Pancreas (tissue), 10 donors: ENCODE results near the gene FBXO38. TPM values are rescaled to one million over a fixed set of nuclear protein-coding genes. Genes with fewer than 3 reads are reported as not detected.

Source experiments
- ATAC-seq, 4 donors: fragments of 200-7000 bp; cut with Tn5 transposase; one replicate each; pipeline versions ENCODE4 v1.8.0 to v1.9.1; 2020; ENCODE audit warnings: mild to moderate bottlenecking in 4 of 4, moderate library complexity in 4 of 4
- DNase-seq, 6 donors: peaks; one replicate each; pipeline ENCODE4 v3.0.0-alpha.2; 2020
- FAIRE-seq: peaks from 2 replicates; lab custom pipeline; 2012; peaks lifted over from hg19 to GRCh38; lab: Jason Lieb, UNC
- H3K27ac ChIP-seq, 4 donors: fragments of 200-600 bp; sonication (generic); 1 replicate in 3 of 4; 2 replicates in 1 of 4; pipeline versions ENCODE4 v1.5.0 to v1.8.0; 2020
- H3K27me3 ChIP-seq, 4 donors: fragments of 200-600 bp; one replicate each; pipeline ENCODE4 v1.8.0; 2021
- H3K36me3 ChIP-seq, 3 donors: fragments of 200-600 bp; sonication (generic) in 1 of 3; one replicate each; pipeline versions ENCODE4 v1.5.0 to v1.8.0; 2020 to 2021
- H3K4me1 ChIP-seq, 3 donors: fragments of 200-600 bp; one replicate each; pipeline ENCODE4 v1.8.0; 2021
- H3K4me3 ChIP-seq, 4 donors: fragments of 200-600 bp; sonication (generic) in 2 of 4; one replicate each; pipeline versions ENCODE4 v1.5.0 to v1.8.0; 2020 to 2021
- H3K9me3 ChIP-seq, 4 donors: fragments of 200-600 bp; one replicate each; pipeline ENCODE4 v1.8.0; 2021
- CTCF ChIP-seq, 4 donors: fragments of 200-600 bp; sonication (generic) in 3 of 4; IDR thresholded peaks; one replicate each; pipeline versions ENCODE4 v1.5.0 to v1.8.0; 2021; ENCODE audit warnings: antibody characterized with exemption in 4 of 4
- WGBS, 2 donors: extraction: QIAGEN DNeasy Blood & Tissue Kit; methylation state at CpG; one replicate each; pipeline ENCODE4 v1.1.7; 2013; 5-methylcytosine and 5-hydroxymethylcytosine counted together
- intact Hi-C, 3 donors: fragments of 100-400 bp; cut with DNase I; formaldehyde crosslinking; loops; one replicate each; pipeline versions ENCODE4 v1.11.1 to v1.14.2; 2022
- polyA plus RNA-seq, 2 donors: library from polyadenylated mRNA; stranded (reverse); fragments of 200-250 nt; gene quantifications; one replicate each; pipeline ENCODE4 v1.2.3, GENCODE V29; 2013
- total RNA-seq, 6 donors: library from RNA; stranded (reverse); fragmentation: NEBNext Ultra II Directional in 4 of 6; extraction: Animal tissue kit (Norgen Biotek cat#: 25700) in 4 of 6; gene quantifications; one replicate each; pipeline versions ENCODE4 v1.2.1 to v1.2.4, GENCODE V29; 2021 to 2023
- donor health status: healthy with polysubstance abuse.
- donor health status: DM: no; HTN: no; CAD: no; lungs with moderate emphysema.
- donor health status: DM: no; HTN: no; CAD: no.
- donor health status: control.
- donor health status: control.
- donor health status: Bipolar disorder and iron deficiency.
- donor health status: DM: yes; HTN: yes; CAD: no.
- donor health status: DM: no; HTN: no; CAD: no.
- donor health status: DM: no; HTN: no; CAD: no.
- donor health status: DM: yes; HTN: yes; CAD: no.

The FBXO38 gene
- total and polyA plus RNA-seq, 8 donors, result 7.0 to 24.3 (median 15.7) TPM

DNA sequence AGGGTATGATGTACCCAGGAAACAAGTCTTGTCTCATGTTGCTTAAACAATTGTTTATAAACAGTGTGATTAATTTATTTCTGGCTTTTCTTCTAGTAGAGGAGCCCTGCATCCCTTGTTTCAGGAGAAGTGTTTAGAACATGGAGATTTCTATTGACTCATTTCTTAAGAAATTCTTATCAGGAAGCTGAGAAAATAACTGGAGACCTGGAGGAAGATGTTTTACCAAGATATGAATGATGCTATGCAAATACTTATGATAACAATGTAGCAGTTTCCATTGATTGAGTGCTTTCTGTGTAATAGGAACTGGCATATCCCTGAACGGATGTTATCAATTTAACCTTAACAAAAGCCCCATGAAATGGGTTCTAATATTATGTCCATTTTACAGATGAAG is 108.6 kb downstream of the FBXO38 start:
- H3K4me3 ChIP-seq, result no peak overlapping the region
- TF ChIP-seq CTCF (IDR thresholded peaks at IDR 0.05), result no peak
- no peak for FAIRE-seq

More for the DNA sequence above, 108.6 kb downstream of the FBXO38 start:
- Histone ChIP-seq H3K27ac (no peak overlapping the region), H3K27me3 (no peaks in the 10 kb centered on the region), H3K9me3 (no peaks in the 10 kb centered on the region), H3K4me1 (no peaks in the 10 kb centered on the region), H3K36me3 (no peaks in the 10 kb centered on the region)
- DNase-seq (no peak), ATAC-seq (no peak)
- intact Hi-C loops, result no loop called here
- WGBS, 2 donors, result 61 to 70% methylated on average over 1 of the region's 1 CpG

Other genes starting within 250 kb of the FBXO38 start
- not detected for gene SPINK14, start 215.4 kb upstream of the FBXO38 start, total RNA-seq
- not detected for gene SPINK14, start 215.4 kb upstream of the FBXO38 start, polyA plus RNA-seq
- not detected for gene SPINK6, start 180.9 kb upstream of the FBXO38 start, total RNA-seq
- gene SPINK6, start 180.9 kb upstream of the FBXO38 start, polyA plus RNA-seq, result not detected
- not detected for gene MARCOL, start 145.4 kb upstream of the FBXO38 start, total RNA-seq
- not detected for gene MARCOL, start 145.4 kb upstream of the FBXO38 start, polyA plus RNA-seq
- not detected for gene SPINK13, start 115.2 kb upstream of the FBXO38 start, total RNA-seq
- gene SPINK13, start 115.2 kb upstream of the FBXO38 start, polyA plus RNA-seq, result not detected
- gene SPINK7, start 71.5 kb upstream of the FBXO38 start, total RNA-seq, result not detected
- not detected for gene SPINK7, start 71.5 kb upstream of the FBXO38 start, polyA plus RNA-seq
- gene SPINK9, start 48.4 kb upstream of the FBXO38 start, total RNA-seq, result under 1 TPM in 1 of 6 donors, not detected in 5; 0.38 TPM
- not detected for gene SPINK9, start 48.4 kb upstream of the FBXO38 start, polyA plus RNA-seq